Thyroid gland (tissue), 4 donors: ENCODE data around the gene PTAFR. TPM values are rescaled to one million over a fixed set of nuclear protein-coding genes. Genes with fewer than 3 reads are reported as not detected.

Source experiments
- DNase-seq, 2 donors: peaks; one replicate each; pipeline ENCODE4 v3.0.0-alpha.2; 2019
- H3K27ac ChIP-seq, 3 donors: fragments of 200-600 bp; sonication (generic); 1 replicate in 2 of 3; 2 replicates in 1 of 3; pipeline ENCODE4 v1.5.1; 2016 to 2019; ENCODE audit warnings: mild to moderate bottlenecking in 1 of 3, moderate library complexity in 1 of 3
- H3K27me3 ChIP-seq: fragments of 200-600 bp; sonication (generic); one replicate; pipeline ENCODE4 v1.5.1; 2019
- H3K36me3 ChIP-seq, 2 donors: fragments of 200-600 bp; sonication (generic); one replicate each; pipeline ENCODE4 v1.5.1; 2016 to 2019
- H3K4me1 ChIP-seq, 2 donors: fragments of 200-600 bp; sonication (generic); one replicate each; pipeline ENCODE4 v1.5.1; 2017 to 2019
- H3K4me3 ChIP-seq, 3 donors: fragments of 200-600 bp; sonication (generic); replicated peaks in 1 of 3; 1 replicate in 2 of 3; 2 replicates in 1 of 3; pipeline ENCODE4 v1.5.1; 2016; ENCODE audit warnings: mild to moderate bottlenecking in 1 of 3
- H3K9me3 ChIP-seq: fragments of 200-600 bp; sonication (generic); one replicate; pipeline ENCODE4 v1.5.1; 2017
- POLR2A ChIP-seq, 2 donors: fragments of 450-650 bp; IDR thresholded peaks; one replicate each; pipeline ENCODE4 v1.6.1; 2017; ENCODE audit warnings: antibody characterized with exemption in 2 of 2, mild to moderate bottlenecking in 2 of 2, moderate library complexity in 1 of 2
- whole genome bisulfite sequencing, 2 donors: methylation state at CpG; one replicate each; pipeline ENCODE4 v1.1.5; 2017; 5-methylcytosine and 5-hydroxymethylcytosine counted together
- intact Hi-C: fragments of 100-400 bp; cut with DNase I; formaldehyde crosslinking; loops from one replicate; pipeline ENCODE4 v1.15.1; 2023
- total RNA-seq, 4 donors: library from RNA; depleted of rRNA; stranded (reverse); fragments of >200 nt; gene quantifications; one replicate each; pipeline ENCODE4 v1.2.3, GENCODE V29; 2016
- TF ChIP-seq, protein P1 (sequence below), 6 experiments: fragments of 200-600 bp in 3 of 6; fragments of 450-650 bp in 3 of 6; sonication (generic) in 3 of 6; IDR thresholded peaks; one replicate each; pipeline ENCODE4 v1.5.1; 2016 to 2019; ENCODE audit warnings: antibody characterized with exemption in 6 of 6, mild to moderate bottlenecking in 2 of 6, inconsistent platforms in 1 of 6, moderate library complexity in 1 of 6

The PTAFR gene, protein sequence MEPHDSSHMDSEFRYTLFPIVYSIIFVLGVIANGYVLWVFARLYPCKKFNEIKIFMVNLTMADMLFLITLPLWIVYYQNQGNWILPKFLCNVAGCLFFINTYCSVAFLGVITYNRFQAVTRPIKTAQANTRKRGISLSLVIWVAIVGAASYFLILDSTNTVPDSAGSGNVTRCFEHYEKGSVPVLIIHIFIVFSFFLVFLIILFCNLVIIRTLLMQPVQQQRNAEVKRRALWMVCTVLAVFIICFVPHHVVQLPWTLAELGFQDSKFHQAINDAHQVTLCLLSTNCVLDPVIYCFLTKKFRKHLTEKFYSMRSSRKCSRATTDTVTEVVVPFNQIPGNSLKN
- total RNA-seq = 1 to 10 TPM; 1.4 to 2.0 (median 1.6) TPM

DNA sequence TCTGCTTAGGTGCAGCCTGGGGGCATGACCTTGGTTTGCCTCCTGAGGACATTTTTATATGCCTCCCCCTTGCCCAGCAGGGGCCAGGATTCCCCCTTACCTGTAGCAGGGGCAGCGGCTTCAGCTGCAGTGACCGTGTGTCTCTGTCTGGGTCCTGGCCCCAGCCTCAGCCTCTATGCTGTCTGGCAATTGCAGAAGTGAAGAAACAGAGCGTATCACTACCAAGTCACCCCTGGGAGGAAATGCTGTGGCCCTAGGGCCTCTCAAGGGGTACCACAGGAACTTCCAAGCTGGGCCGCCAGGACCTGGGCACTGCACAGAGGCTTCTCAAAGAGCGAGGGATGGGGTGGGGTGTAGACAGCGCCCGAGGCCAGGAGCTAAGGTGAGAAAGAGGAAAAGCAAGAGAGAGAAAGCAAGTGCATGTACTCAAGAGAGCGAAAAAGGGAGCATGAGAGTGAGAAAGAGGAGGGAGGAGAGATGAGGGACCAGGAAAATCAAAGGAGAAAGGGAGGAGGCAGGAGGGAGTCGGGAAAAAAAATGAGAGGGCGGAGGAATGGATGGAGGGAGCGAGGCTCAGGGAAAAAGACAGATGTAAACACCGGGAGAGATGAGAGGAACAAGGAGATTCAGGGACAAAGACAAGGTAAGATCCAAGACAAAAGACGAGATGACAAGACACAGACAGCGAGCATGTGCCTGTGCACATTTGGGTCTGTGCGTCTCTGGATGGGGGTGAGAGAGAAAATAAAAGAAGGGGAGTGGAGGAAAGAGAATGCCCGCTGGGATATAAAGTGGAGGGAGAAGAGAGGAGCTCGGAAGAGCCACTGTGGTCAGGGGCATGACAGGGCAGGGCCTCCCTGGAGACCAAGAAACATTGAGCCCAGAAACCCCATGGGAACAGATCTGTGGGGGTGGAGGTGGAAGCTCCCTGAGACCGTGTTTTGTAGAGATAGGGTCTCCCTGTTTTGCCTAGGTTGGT lies at the start of gene PTAFR:
Gene PTAFR, minus strand, starts transcription at position 199 of the 979 bp plus-strand sequence. CDS start 25,669 bp downstream, outside the sequence.
- peaks cover 58 to 64% of the 10 kb centered on the region in 2 donors for H3K4me1 ChIP-seq
- no peak within 1 kb of the TSS for H3K4me3 ChIP-seq
- intact Hi-C loops = no loop called here
- H3K9me3 ChIP-seq = no peaks in the 10 kb centered on the region
- H3K27ac ChIP-seq = peak within 1 kb of the TSS; percentile 81 to 91 (median 88)
- TF ChIP-seq, protein P1, sequence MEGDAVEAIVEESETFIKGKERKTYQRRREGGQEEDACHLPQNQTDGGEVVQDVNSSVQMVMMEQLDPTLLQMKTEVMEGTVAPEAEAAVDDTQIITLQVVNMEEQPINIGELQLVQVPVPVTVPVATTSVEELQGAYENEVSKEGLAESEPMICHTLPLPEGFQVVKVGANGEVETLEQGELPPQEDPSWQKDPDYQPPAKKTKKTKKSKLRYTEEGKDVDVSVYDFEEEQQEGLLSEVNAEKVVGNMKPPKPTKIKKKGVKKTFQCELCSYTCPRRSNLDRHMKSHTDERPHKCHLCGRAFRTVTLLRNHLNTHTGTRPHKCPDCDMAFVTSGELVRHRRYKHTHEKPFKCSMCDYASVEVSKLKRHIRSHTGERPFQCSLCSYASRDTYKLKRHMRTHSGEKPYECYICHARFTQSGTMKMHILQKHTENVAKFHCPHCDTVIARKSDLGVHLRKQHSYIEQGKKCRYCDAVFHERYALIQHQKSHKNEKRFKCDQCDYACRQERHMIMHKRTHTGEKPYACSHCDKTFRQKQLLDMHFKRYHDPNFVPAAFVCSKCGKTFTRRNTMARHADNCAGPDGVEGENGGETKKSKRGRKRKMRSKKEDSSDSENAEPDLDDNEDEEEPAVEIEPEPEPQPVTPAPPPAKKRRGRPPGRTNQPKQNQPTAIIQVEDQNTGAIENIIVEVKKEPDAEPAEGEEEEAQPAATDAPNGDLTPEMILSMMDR (IDR thresholded peaks at IDR 0.05) = no peak
- TF ChIP-seq POLR2A (IDR thresholded peaks at IDR 0.05) = no peak
- DNase-seq = peak in 1 of 2 donors; percentile 38
- no peaks in the 10 kb centered on the region for H3K27me3 ChIP-seq
- H3K36me3 ChIP-seq = no peaks in the 10 kb centered on the region
- WGBS, 2 donors = 54 to 64% methylated on average over 17 to 18 of the region's 18 CpGs

DNA sequence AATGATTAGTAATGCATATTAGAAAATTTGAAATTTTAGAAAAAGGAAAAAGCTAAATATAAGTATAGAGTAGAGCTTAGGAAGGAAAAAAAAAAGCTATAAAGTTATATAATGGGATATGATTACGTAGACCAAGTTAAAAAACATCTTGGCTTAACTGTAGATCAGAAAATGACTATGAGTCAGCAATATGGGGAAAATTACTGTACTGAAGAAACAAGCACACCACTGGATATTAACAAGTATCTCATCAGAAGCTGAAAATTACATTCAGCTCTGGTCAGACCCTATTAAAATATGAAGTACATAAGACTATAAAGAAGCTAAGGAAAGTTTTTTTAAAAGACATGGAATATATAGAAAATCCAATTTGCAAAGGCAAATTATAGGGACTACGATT lies 36.8 kb upstream of the PTAFR start:
- H3K36me3 ChIP-seq = peaks cover 14 to 16% of the 10 kb centered on the region in 2 donors
- H3K4me1 ChIP-seq = no peaks in the 10 kb centered on the region
- intact Hi-C loops = no loop called here
- H3K9me3 ChIP-seq = no peaks in the 10 kb centered on the region
- 88 to 94% methylated on average over 2 of the region's 2 CpGs for WGBS, 2 donors
- no peak for TF ChIP-seq POLR2A (IDR thresholded peaks at IDR 0.05)
- TF ChIP-seq, protein P1 (IDR thresholded peaks at IDR 0.05) = no peak
- no peak overlapping the region for H3K4me3 ChIP-seq
- H3K27me3 ChIP-seq = no peaks in the 10 kb centered on the region
- DNase-seq = no peak
- no peak overlapping the region for H3K27ac ChIP-seq

DNA sequence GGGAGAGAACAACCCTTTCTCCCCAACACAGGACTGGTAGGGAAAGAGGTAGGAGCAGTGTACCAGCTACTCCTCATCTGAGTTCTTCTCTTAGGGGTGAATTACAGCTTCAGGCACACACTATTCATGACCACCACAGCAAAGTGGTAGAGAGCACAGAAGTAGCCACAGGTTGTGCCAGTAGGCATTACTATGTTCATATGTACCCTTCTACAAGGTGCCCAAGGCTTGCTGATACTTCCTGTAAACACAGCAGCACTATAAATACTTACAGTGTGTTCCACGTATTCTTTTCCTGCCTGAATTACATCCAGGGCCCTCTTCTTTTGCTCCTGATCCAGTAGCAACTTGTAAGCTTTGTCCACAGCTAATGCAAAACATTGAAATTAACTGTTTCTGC lies 33.2 kb upstream of the PTAFR start:
- Histone ChIP-seq H3K4me1 (no peaks in the 10 kb centered on the region), H3K27ac (no peak overlapping the region), H3K4me3 (no peak overlapping the region), H3K36me3 (peaks cover 21 to 24% of the 10 kb centered on the region in 2 donors), H3K9me3 (no peaks in the 10 kb centered on the region), H3K27me3 (no peaks in the 10 kb centered on the region)
- 75 to 79% methylated on average over 1 of the region's 1 CpG for WGBS, 2 donors
- TF ChIP-seq POLR2A (IDR thresholded peaks at IDR 0.05) = no peak
- TF ChIP-seq, protein P1 (IDR thresholded peaks at IDR 0.05) = no peak
- DNase-seq = no peak
- intact Hi-C loops = loop anchor here (5.0 kb wide), 1 partner anchor 117 kb away; no protein-coding TSS in a partner anchor

DNA sequence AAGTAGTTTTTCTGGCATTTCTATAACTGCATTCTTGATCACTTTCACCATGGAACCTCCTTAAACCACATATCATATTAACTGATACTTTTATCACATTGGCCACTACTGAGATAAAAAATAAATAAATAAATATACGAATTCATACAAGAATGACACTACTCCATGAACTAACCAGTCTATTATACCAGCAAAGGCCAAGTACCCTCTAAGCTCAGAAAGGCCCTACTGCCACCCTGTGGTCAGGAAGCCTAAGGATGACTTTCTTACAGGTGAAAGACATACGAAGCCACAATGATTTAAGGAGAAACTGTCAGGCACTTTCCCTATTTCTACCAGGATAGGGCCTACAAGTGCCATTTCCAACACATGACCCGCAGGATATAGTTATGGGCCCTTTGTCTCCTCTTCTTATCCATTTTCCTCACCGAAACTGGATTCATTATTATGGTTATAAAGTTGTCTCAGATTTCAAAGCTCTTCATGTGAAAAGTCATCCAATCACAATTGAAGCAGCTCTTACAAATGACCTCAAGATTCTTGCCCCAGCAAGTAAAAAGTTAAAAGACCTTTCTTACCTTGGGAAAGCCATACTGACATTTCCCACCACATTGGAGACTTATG lies 32.4 kb upstream of the PTAFR start:
- 33 to 35% methylated on average over 4 of the region's 4 CpGs for WGBS, 2 donors
- no peaks in the 10 kb centered on the region for H3K4me1 ChIP-seq
- no peaks in the 10 kb centered on the region for H3K9me3 ChIP-seq
- H3K4me3 ChIP-seq = no peak overlapping the region
- peak; percentile 71 to 73 for DNase-seq
- H3K36me3 ChIP-seq = peaks cover 26 to 31% of the 10 kb centered on the region in 2 donors
- TF ChIP-seq, protein P1 (IDR thresholded peaks at IDR 0.05) = peak; percentile 31 to 90 (median 72)
- TF ChIP-seq POLR2A (IDR thresholded peaks at IDR 0.05) = no peak
- intact Hi-C loops = loop anchor here (5.0 kb wide), 1 partner anchor 117 kb away; no protein-coding TSS in a partner anchor
- no peaks in the 10 kb centered on the region for H3K27me3 ChIP-seq
- H3K27ac ChIP-seq = no peak overlapping the region
